Left lung (tissue), 10 donors: ENCODE data around the gene HPGD. TPM values are rescaled to one million over a fixed set of nuclear protein-coding genes. Genes with fewer than 3 reads are reported as not detected.

ENCODE experiments used
- ATAC-seq: fragments of 200-7000 bp; cut with Tn5 transposase; one replicate; pipeline ENCODE4 v1.9.1; 2020; ENCODE audit warnings: moderate library complexity
- DNase-seq, 4 donors: peaks; one replicate each; pipeline ENCODE4 v3.0.0-alpha.2; 2013 to 2020
- H3K27ac ChIP-seq, 2 donors: fragments of 200-600 bp; sonication (generic) in 1 of 2; one replicate each; pipeline versions ENCODE4 v1.5.0 to v1.8.0; 2020 to 2021
- H3K27me3 ChIP-seq, 2 donors: fragments of 200-600 bp; sonication (generic) in 1 of 2; one replicate each; pipeline versions ENCODE4 v1.5.0 to v1.8.0; 2020 to 2021
- H3K36me3 ChIP-seq, 2 donors: fragments of 200-600 bp; sonication (generic) in 1 of 2; one replicate each; pipeline versions ENCODE4 v1.5.0 to v1.8.0; 2020 to 2021
- H3K4me1 ChIP-seq, 2 donors: fragments of 200-600 bp; one replicate each; pipeline ENCODE4 v1.8.0; 2021
- H3K4me3 ChIP-seq, 2 donors: fragments of 200-600 bp; sonication (generic) in 1 of 2; one replicate each; pipeline versions ENCODE4 v1.5.0 to v1.8.0; 2020 to 2021; ENCODE audit warnings: mild to moderate bottlenecking in 1 of 2
- H3K9me3 ChIP-seq, 2 donors: fragments of 200-600 bp; sonication (generic) in 1 of 2; one replicate each; pipeline versions ENCODE4 v1.5.0 to v1.8.0; 2020 to 2021
- intact Hi-C, 2 donors: fragments of 100-400 bp; cut with DNase I; formaldehyde crosslinking; loops; one replicate each; pipeline versions ENCODE4 v1.11.2 to v1.14.2; 2022
- polyA plus RNA-seq, 6 donors: library from polyadenylated mRNA; unstranded; fragments of 120-200 nt; gene quantifications; one replicate each; pipeline ENCODE4 v1.2.1, GENCODE V29; 2013; ENCODE audit not compliant: insufficient read length in 6 of 6
- total RNA-seq, 2 donors: library from RNA; stranded (reverse); fragmentation: NEBNext Ultra II Directional; extraction: Animal tissue kit (Norgen Biotek cat#: 25700); gene quantifications; one replicate each; pipeline ENCODE4 v1.2.1, GENCODE V29; 2021
- TF ChIP-seq, protein P1 (sequence below), 2 donors: fragments of 200-600 bp; sonication (generic) in 1 of 2; IDR thresholded peaks; one replicate each; pipeline versions ENCODE4 v1.5.0 to v1.8.0; 2021; ENCODE audit warnings: antibody characterized with exemption in 2 of 2
- donor health status: DM: no; HTN: yes; CAD: no.
- donor health status: DM: no; HTN: no; CAD: no.

The HPGD gene
- total and polyA plus RNA-seq, 8 donors = 45.4 to 169 (median 124) TPM

DNA sequence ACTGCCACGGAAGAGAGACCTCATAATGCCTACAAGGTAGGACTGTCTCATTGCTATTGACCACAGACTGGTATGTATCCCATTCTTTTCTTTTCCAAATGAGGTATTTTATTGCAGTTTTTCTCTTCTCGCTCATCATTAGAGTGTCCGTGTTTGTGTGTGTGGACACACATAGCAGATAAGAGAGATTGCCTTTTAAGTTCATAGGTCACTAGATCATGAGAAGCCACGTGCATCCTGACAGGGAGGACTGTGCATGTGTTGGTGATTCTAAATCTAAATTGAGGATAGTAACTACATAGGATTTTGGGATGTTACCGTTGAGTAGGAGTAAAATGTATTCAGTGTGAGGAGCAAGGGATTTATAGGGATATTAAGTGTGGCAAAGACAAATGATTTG is 37.3 kb downstream of the HPGD start:
- Histone ChIP-seq H3K27ac (no peak overlapping the region), H3K27me3 (no peaks in the 10 kb centered on the region), H3K4me3 (no peak overlapping the region), H3K36me3 (no peaks in the 10 kb centered on the region), H3K9me3 (no peaks in the 10 kb centered on the region), H3K4me1 (no peaks in the 10 kb centered on the region)
- intact Hi-C loops = no loop called here
- no peak for ATAC-seq
- TF ChIP-seq, protein P1, sequence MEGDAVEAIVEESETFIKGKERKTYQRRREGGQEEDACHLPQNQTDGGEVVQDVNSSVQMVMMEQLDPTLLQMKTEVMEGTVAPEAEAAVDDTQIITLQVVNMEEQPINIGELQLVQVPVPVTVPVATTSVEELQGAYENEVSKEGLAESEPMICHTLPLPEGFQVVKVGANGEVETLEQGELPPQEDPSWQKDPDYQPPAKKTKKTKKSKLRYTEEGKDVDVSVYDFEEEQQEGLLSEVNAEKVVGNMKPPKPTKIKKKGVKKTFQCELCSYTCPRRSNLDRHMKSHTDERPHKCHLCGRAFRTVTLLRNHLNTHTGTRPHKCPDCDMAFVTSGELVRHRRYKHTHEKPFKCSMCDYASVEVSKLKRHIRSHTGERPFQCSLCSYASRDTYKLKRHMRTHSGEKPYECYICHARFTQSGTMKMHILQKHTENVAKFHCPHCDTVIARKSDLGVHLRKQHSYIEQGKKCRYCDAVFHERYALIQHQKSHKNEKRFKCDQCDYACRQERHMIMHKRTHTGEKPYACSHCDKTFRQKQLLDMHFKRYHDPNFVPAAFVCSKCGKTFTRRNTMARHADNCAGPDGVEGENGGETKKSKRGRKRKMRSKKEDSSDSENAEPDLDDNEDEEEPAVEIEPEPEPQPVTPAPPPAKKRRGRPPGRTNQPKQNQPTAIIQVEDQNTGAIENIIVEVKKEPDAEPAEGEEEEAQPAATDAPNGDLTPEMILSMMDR (IDR thresholded peaks at IDR 0.05) = no peak
- DNase-seq = no peak

DNA sequence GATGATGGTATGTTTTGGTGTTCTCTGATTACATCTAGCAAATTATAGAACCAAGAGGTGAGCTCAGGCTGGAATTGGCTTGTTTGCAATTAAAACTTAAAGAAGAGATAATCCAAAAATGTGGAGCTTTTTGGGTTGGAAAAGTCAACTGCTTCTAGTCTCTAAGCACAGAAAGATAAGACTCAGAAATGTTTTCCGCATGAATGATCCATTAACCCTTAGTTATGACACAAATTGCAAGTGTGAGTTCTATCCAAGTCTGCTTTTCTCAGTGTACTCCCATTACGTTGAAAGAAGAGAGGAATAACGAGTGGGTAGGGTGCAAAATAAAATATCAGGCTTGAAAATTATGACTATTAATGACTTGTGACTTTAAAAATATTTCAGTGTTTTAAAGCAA is 38.5 kb downstream of the HPGD start:
- intact Hi-C loops = no loop called here
- DNase-seq = no peak
- Histone ChIP-seq H3K36me3 (no peaks in the 10 kb centered on the region), H3K9me3 (no peaks in the 10 kb centered on the region), H3K27me3 (no peaks in the 10 kb centered on the region), H3K4me3 (no peak overlapping the region), H3K4me1 (no peaks in the 10 kb centered on the region), H3K27ac (no peak overlapping the region)
- TF ChIP-seq, protein P1 (IDR thresholded peaks at IDR 0.05) = no peak
- no peak for ATAC-seq

DNA sequence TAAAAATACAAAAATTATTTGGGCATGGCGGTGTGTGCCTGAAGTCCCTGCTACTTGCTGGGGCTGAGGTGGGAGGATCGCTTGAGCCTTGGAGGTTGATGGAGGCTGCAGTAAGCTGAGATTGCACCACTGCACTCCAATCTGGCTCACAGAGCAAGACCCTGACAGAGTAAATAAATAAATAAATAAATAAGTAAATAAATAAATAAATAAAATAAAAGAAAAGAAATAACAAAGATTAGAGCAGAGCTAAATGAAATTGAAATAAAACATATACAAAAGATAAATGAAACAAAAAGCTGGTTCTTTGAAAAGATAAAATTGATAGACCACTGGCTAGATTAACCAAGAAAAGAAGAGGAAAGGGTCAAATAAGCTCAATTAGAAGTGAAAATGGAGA is 43.1 kb downstream of the HPGD start:
- Histone ChIP-seq H3K4me1 (no peaks in the 10 kb centered on the region), H3K27me3 (no peaks in the 10 kb centered on the region), H3K27ac (no peak overlapping the region), H3K9me3 (no peaks in the 10 kb centered on the region), H3K4me3 (no peak overlapping the region), H3K36me3 (no peaks in the 10 kb centered on the region)
- intact Hi-C loops = no loop called here
- ATAC-seq = no peak
- no peak for DNase-seq
- TF ChIP-seq, protein P1 (IDR thresholded peaks at IDR 0.05) = no peak

DNA sequence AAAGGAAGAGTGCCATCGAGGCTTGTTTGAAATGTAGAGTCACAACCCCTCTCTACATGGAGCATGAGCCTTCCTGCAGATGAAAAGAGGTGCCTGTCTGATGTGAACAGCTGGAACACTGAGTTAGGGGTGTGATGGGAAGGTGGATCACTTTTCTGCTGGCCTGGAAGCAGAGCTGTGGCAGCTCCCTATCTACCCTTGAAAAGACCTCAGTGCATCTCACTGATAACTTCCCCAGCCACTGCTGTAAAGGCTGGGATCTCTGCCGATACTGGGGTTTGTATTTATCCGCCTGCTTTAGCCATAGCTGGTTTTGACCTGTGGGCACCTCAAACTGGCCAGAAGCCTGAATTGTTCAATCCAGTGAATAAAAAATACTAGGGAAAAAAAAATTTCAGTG is 46.8 kb downstream of the HPGD start:
- TF ChIP-seq, protein P1 (IDR thresholded peaks at IDR 0.05) = no peak
- Histone ChIP-seq H3K4me3 (no peak overlapping the region), H3K36me3 (no peaks in the 10 kb centered on the region), H3K9me3 (no peaks in the 10 kb centered on the region), H3K4me1 (no peaks in the 10 kb centered on the region), H3K27ac (no peak overlapping the region), H3K27me3 (no peaks in the 10 kb centered on the region)
- intact Hi-C loops = no loop called here
- DNase-seq (no peak), ATAC-seq (no peak)

DNA sequence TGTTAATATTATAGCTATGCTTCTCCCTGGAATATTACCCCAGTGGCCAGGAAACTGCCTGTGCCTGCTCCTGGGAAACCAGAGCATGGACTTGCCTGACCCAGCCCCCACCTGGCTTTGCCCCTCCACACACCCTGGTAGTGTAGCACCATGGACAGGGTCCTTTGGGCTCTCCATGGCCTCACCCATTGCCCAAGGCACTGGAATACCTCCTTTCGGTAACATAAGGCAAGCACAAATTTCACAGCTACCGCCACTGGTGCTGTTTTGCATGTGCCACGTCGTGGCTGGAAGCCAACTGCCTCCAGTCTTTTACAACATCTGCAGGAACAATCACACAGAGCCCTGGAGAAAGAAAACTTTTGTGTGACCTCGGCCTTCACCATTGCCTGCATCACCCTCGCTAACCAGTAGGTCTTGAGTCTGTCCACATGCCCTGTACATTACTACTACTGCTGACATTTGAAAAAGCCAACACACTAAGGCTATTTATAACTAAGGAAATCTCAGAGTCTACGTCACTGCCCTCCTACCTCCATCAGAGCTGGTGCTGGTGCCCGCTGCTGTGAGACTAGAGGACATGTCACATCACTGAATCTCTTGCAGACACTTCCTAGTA is 47.7 kb downstream of the HPGD start:
- DNase-seq (no peak), ATAC-seq (no peak)
- Histone ChIP-seq H3K27ac (no peak overlapping the region), H3K36me3 (no peaks in the 10 kb centered on the region), H3K9me3 (no peaks in the 10 kb centered on the region), H3K4me1 (no peaks in the 10 kb centered on the region), H3K27me3 (no peaks in the 10 kb centered on the region), H3K4me3 (no peak overlapping the region)
- intact Hi-C loops = no loop called here
- TF ChIP-seq, protein P1 (IDR thresholded peaks at IDR 0.05) = no peak
